Epidermal melanocyte (primary cell): ENCODE measurements around the gene BBC3.

ENCODE experiments used
- DNase-seq: peaks from one replicate; pipeline ENCODE4 v3.0.0; 2011; ENCODE audit warnings: low spot score; ENCODE audit not compliant: insufficient read length

The BBC3 gene

GRCh38 chr19:47231215-47232054 is 436 bp upstream of the BBC3 start:
- peak; percentile 75 for DNase-seq

- DNase-seq, result peak; percentile 39
These were observed 712 bp downstream of the BBC3 start for GRCh38 chr19:47230054-47230920.

- DNase-seq, result no peak
These were observed 1.3 kb downstream of the BBC3 start for GRCh38 chr19:47229676-47230053.

GRCh38 chr19:47228937-47229675 is 1.9 kb downstream of the BBC3 start:
- peak; percentile 29 for DNase-seq

GRCh38 chr19:47228168-47228936 is 2.6 kb downstream of the BBC3 start:
- DNase-seq, result no peak

GRCh38 chr19:47227352-47228167 is 3.4 kb downstream of the BBC3 start:
- peak; percentile 78 for DNase-seq

- peak; percentile 65 for DNase-seq
These were observed 4.3 kb downstream of the BBC3 start for GRCh38 chr19:47226426-47227351.

GRCh38 chr19:47225746-47226425 is 5.1 kb downstream of the BBC3 start:
- DNase-seq, result peak; percentile 96

GRCh38 chr19:47221890-47222289 is 9.1 kb downstream of the BBC3 start:
- no peak for DNase-seq

- DNase-seq, result no peak
These were observed 9.7 kb downstream of the BBC3 start for GRCh38 chr19:47221080-47221841.

GRCh38 chr19:47215581-47215980 is 15.4 kb downstream of the BBC3 start:
- no peak for DNase-seq

- peak; percentile 84 for DNase-seq
These were observed 20.2 kb downstream of the BBC3 start for GRCh38 chr19:47210689-47211316.

GRCh38 chr19:47210180-47210490 is 20.9 kb downstream of the BBC3 start:
- no peak for DNase-seq

GRCh38 chr19:47209319-47210179 is 21.4 kb downstream of the BBC3 start:
- no peak for DNase-seq

GRCh38 chr19:47203254-47203653 is 27.7 kb downstream of the BBC3 start:
- no peak for DNase-seq

GRCh38 chr19:47200530-47200929 is 30.5 kb downstream of the BBC3 start:
- DNase-seq, result no peak
